Upper lobe of left lung (tissue), 6 donors: Measurements from ENCODE around the gene NOC4L. TPM values are rescaled to one million over a fixed set of nuclear protein-coding genes. Genes with fewer than 3 reads are reported as not detected.

Experiments
- ATAC-seq, 2 donors: fragments of 200-7000 bp; cut with Tn5 transposase; one replicate each; pipeline ENCODE4 v1.9.1; 2022; ENCODE audit warnings: mild to moderate bottlenecking in 2 of 2, moderate library complexity in 2 of 2; ENCODE audit not compliant: low FRiP score in 2 of 2
- DNase-seq, 2 donors: peaks; one replicate each; pipeline ENCODE4 v3.0.0-alpha.2; 2019 to 2020
- H3K27ac ChIP-seq, 4 donors: fragments of 200-600 bp; sonication (generic); one replicate each; pipeline ENCODE4 v1.5.1; 2016 to 2019
- H3K27me3 ChIP-seq, 4 donors: fragments of 200-600 bp; sonication (generic); one replicate each; pipeline ENCODE4 v1.5.1; 2017 to 2019
- H3K36me3 ChIP-seq, 4 donors: fragments of 200-600 bp; sonication (generic); one replicate each; pipeline ENCODE4 v1.5.1; 2016 to 2019
- H3K4me1 ChIP-seq, 4 donors: fragments of 200-600 bp; sonication (generic); one replicate each; pipeline ENCODE4 v1.5.1; 2018 to 2019
- H3K4me3 ChIP-seq, 4 donors: fragments of 200-600 bp; sonication (generic); one replicate each; pipeline ENCODE4 v1.5.1; 2017 to 2019; ENCODE audit warnings: mild to moderate bottlenecking in 2 of 4, moderate library complexity in 1 of 4
- H3K9me3 ChIP-seq, 4 donors: fragments of 200-600 bp; sonication (generic); one replicate each; pipeline ENCODE4 v1.5.1; 2018 to 2019
- EP300 ChIP-seq, 4 donors: sonication (generic); formaldehyde crosslinking; IDR thresholded peaks; one replicate each; pipeline ENCODE4 v1.5.1; 2017; ENCODE audit warnings: antibody characterized with exemption in 4 of 4, control low read depth in 2 of 4
- POLR2A ChIP-seq, 4 donors: fragments of 450-650 bp; IDR thresholded peaks; one replicate each; pipeline ENCODE4 v1.5.1; 2016 to 2017; ENCODE audit warnings: antibody characterized with exemption in 4 of 4, mild to moderate bottlenecking in 2 of 4
- POLR2AphosphoS5 ChIP-seq, 2 donors: sonication (generic); formaldehyde crosslinking; IDR thresholded peaks; one replicate each; pipeline ENCODE4 v1.5.1; 2017; ENCODE audit warnings: antibody characterized with exemption in 2 of 2
- WGBS, 2 donors: methylation state at CpG; one replicate each; pipeline ENCODE4 v1.1.5; 2017 to 2018; 5-methylcytosine and 5-hydroxymethylcytosine counted together
- total RNA-seq, 6 donors: library from RNA; depleted of rRNA in 4 of 6; stranded (reverse); fragments of >200 nt in 4 of 6; gene quantifications; one replicate each; pipeline versions ENCODE4 v1.1.0 to v1.2.1, GENCODE V29; 2016 to 2021
- TF ChIP-seq, protein P1 (sequence below), 6 experiments: fragments of 450-650 bp in 4 of 6; fragments of 200-600 bp in 2 of 6; sonication (generic) in 2 of 6; IDR thresholded peaks; one replicate each; pipeline ENCODE4 v1.5.1; 2016 to 2019; ENCODE audit warnings: antibody characterized with exemption in 6 of 6
- donor health status: DM: no; HTN: no; CAD: no; lungs with moderate emphysema.
- donor health status: DM: no; HTN: yes; CAD: no; lungs with severe emphysema.

NOC4L gene
- total RNA-seq, 6 donors from 2014 or later = 7.4 to 22.4 (median 19.2) TPM

GRCh38 chr12:132173135-132174014 lies 29.1 kb downstream of the NOC4L start:
- H3K4me1 ChIP-seq = peaks cover 0 to 5% (median 1%) of the 10 kb centered on the region in 4 donors
- DNase-seq = peak in 1 of 2 donors; percentile 77
- no peaks in the 10 kb centered on the region for H3K36me3 ChIP-seq
- TF ChIP-seq POLR2AphosphoS5 (IDR thresholded peaks at IDR 0.05) = no peak
- H3K27ac ChIP-seq = no peak overlapping the region
- no peaks in the 10 kb centered on the region for H3K9me3 ChIP-seq
- H3K27me3 ChIP-seq = peaks cover 0 to 6% (median 0%) of the 10 kb centered on the region in 4 donors
- H3K4me3 ChIP-seq = no peak overlapping the region
- ATAC-seq = no peak
- WGBS, 2 donors = 64 to 69% methylated on average over 22 to 35 of the region's 35 CpGs

- Histone ChIP-seq H3K4me3 (no peak overlapping the region), H3K9me3 (no peaks in the 10 kb centered on the region), H3K36me3 (no peaks in the 10 kb centered on the region), H3K27me3 (peaks cover 0 to 6% (median 0%) of the 10 kb centered on the region in 4 donors), H3K4me1 (peaks cover 0 to 12% (median 3%) of the 10 kb centered on the region in 4 donors), H3K27ac (no peak overlapping the region)
- 83 to 85% methylated on average over 18 to 30 of the region's 30 CpGs for WGBS, 2 donors
- TF ChIP-seq POLR2AphosphoS5 (IDR thresholded peaks at IDR 0.05) = no peak
- TF ChIP-seq EP300 (IDR thresholded peaks at IDR 0.05) = no peak
- TF ChIP-seq, protein P1, sequence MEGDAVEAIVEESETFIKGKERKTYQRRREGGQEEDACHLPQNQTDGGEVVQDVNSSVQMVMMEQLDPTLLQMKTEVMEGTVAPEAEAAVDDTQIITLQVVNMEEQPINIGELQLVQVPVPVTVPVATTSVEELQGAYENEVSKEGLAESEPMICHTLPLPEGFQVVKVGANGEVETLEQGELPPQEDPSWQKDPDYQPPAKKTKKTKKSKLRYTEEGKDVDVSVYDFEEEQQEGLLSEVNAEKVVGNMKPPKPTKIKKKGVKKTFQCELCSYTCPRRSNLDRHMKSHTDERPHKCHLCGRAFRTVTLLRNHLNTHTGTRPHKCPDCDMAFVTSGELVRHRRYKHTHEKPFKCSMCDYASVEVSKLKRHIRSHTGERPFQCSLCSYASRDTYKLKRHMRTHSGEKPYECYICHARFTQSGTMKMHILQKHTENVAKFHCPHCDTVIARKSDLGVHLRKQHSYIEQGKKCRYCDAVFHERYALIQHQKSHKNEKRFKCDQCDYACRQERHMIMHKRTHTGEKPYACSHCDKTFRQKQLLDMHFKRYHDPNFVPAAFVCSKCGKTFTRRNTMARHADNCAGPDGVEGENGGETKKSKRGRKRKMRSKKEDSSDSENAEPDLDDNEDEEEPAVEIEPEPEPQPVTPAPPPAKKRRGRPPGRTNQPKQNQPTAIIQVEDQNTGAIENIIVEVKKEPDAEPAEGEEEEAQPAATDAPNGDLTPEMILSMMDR (IDR thresholded peaks at IDR 0.05) = no peak
- no peak for TF ChIP-seq POLR2A (IDR thresholded peaks at IDR 0.05)
- peak in 1 of 2 donors; percentile 74 for DNase-seq
- no peak for ATAC-seq
Observed at GRCh38 chr12:132174015-132174838, 30.0 kb downstream of the NOC4L start.

DNA sequence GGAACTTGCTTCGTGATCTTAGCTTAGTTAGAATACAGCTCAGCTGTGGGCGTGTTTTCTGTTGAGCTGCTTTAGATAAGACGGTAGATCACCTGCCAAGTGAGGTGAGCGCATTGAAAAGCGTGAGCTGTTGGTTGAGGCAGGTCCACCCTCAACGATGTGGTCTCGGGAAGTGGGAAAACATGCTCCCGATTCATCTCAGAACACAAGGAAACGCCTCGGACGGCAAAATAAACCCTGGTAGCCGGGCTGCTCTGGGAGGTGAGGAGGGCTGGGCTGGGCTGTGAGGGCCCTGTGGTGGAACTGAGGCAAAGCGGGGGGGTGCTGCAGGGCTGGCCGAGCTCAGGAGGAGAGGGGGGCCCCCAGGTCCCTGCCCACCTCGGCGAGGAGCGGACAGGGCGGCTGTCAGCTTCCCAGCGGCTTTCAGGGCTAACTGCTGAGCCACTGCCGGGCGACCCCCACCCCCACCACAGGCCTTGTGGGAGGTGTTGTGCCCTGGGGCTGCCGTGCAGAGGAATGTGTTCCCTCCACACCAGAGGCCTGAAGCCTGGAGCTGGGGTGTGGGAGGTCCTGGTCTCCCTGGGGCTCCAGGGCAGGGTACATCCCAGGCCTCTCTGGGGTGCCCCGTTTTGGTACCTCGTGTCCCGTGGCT lies 30.7 kb downstream of the NOC4L start:
- Histone ChIP-seq H3K9me3 (no peaks in the 10 kb centered on the region), H3K4me1 (peaks cover 0 to 12% (median 3%) of the 10 kb centered on the region in 4 donors), H3K27me3 (peaks cover 0 to 6% (median 0%) of the 10 kb centered on the region in 4 donors), H3K4me3 (no peak overlapping the region), H3K27ac (no peak overlapping the region), H3K36me3 (no peaks in the 10 kb centered on the region)
- ATAC-seq (no peak), DNase-seq (peak in 1 of 2 donors; percentile 76)
- 65 to 81% methylated on average over 22 to 25 of the region's 25 CpGs for WGBS, 2 donors
- TF ChIP-seq POLR2AphosphoS5 (IDR thresholded peaks at IDR 0.05) (no peak), POLR2A (IDR thresholded peaks at IDR 0.05) (no peak), EP300 (IDR thresholded peaks at IDR 0.05) (no peak)
- TF ChIP-seq, protein P1 (IDR thresholded peaks at IDR 0.05) = no peak

DNA sequence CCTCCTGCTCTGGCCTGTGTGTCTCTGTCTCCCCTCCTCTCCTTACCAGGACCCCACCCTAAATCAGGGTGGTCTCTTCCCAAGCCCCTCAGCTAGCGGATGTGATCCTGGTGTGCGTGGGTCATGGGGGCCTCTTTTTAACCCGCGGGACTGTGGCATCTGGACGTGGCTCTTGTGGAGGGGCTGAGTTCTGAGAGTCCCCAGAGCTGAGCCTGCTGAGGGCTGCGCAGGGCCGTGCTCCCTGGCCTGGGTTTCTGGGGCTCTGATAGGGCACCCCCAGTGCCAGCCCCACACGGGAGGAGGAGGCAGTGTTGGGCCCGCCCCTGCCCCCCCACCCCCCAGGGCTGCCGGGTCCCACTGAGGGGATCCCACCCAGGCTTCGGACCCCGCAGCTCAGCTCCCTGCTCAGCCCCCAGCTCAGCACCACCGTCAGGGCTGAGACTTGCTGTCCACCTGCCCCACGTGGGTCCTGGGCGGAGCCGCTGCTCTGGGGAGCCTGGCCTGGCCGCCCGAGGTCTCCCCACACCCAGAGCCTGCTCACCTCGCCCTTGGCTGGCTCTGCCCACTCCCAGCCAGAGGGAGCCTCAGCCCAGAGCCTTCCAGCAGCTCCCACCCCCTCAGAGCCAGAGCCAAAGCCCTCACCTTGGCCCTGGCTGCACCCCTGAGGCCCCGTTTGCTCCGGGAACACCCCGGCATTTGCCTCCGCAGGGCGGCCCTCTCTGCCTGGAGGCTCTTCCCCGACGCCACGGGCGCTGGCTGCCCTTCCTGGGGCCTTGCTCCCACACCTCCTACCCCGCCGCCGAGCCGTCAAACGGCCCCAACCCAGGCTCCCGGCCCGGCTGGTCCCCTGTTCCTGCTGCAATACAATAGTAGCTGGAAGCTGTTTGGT lies 31.5 kb downstream of the NOC4L start:
- no peaks in the 10 kb centered on the region for H3K36me3 ChIP-seq
- DNase-seq (peak in 1 of 2 donors; percentile 81), ATAC-seq (no peak)
- H3K9me3 ChIP-seq = no peaks in the 10 kb centered on the region
- no peak overlapping the region for H3K4me3 ChIP-seq
- H3K4me1 ChIP-seq = peaks cover 0 to 12% (median 3%) of the 10 kb centered on the region in 4 donors
- TF ChIP-seq EP300 (IDR thresholded peaks at IDR 0.05) = no peak
- TF ChIP-seq, protein P1 (IDR thresholded peaks at IDR 0.05) = no peak
- TF ChIP-seq POLR2AphosphoS5 (IDR thresholded peaks at IDR 0.05) = no peak
- no peak for TF ChIP-seq POLR2A (IDR thresholded peaks at IDR 0.05)
- H3K27ac ChIP-seq = no peak overlapping the region
- H3K27me3 ChIP-seq = peaks cover 0 to 6% (median 0%) of the 10 kb centered on the region in 4 donors
- 67 to 71% methylated on average over 21 to 22 of the region's 35 CpGs for WGBS, 2 donors
